Stimulated activated CD4-positive, alpha-beta T cell treated with anti-CD3 and anti-CD28 coated beads, Interleukin-12 subunit alpha, Interleukin-12 subunit beta, amount 100 ng/mL, for 24 hours (primary cell): ENCODE results near the gene ESPNL.

Experiments
- DNase-seq, 2 experiments: peaks; one replicate each; pipeline ENCODE4 v3.0.0-alpha.2; 2020; ENCODE audit warnings: low read depth in 2 of 2

ESPNL gene

GRCh38 chr2:238171575-238172187 is 71.5 kb downstream of the ESPNL start:
- no peak for DNase-seq

GRCh38 chr2:238172439-238172838 is 72.3 kb downstream of the ESPNL start:
- no peak for DNase-seq

- no peak for DNase-seq
These were observed 73.6 kb downstream of the ESPNL start for GRCh38 chr2:238173692-238174091.

GRCh38 chr2:238174291-238174690 is 74.2 kb downstream of the ESPNL start:
- DNase-seq, result no peak

GRCh38 chr2:238174701-238175100 is 74.6 kb downstream of the ESPNL start:
- no peak for DNase-seq

GRCh38 chr2:238176613-238177012 is 76.5 kb downstream of the ESPNL start:
- no peak for DNase-seq

GRCh38 chr2:238180554-238180953 is 80.4 kb downstream of the ESPNL start:
- DNase-seq, result no peak

- DNase-seq, result no peak
These were observed 82.2 kb downstream of the ESPNL start for GRCh38 chr2:238182362-238182761.
